Hepatocyte (in vitro differentiated cells): ENCODE results near the gene NSUN6. TPM values are rescaled to one million over a fixed set of nuclear protein-coding genes. Genes with fewer than 3 reads are reported as not detected.

Source experiments
- DNase-seq: peaks from one replicate; pipeline ENCODE4 v3.0.0-alpha.2; 2016; ENCODE audit warnings: low spot score
- H2AFZ ChIP-seq: fragments of 200-600 bp; sonication (generic); 2 replicates; pipeline ENCODE4 v1.6.0; 2016; ENCODE audit warnings: antibody characterized with exemption, mild to moderate bottlenecking
- H3K27ac ChIP-seq: fragments of 200-600 bp; sonication (generic); 2 replicates; pipeline ENCODE4 v1.5.1; 2016; ENCODE audit warnings: mild to moderate bottlenecking
- H3K27me3 ChIP-seq: fragments of 200-600 bp; sonication (generic); 2 replicates; pipeline ENCODE4 v1.6.1; 2016
- H3K36me3 ChIP-seq: fragments of 200-600 bp; sonication (generic); replicated peaks from 2 replicates; pipeline ENCODE4 v1.5.1; 2016; ENCODE audit warnings: low read depth; ENCODE audit not compliant: insufficient read depth
- H3K4me1 ChIP-seq: fragments of 200-600 bp; sonication (generic); 2 replicates; pipeline ENCODE4 v1.5.1; 2016; ENCODE audit warnings: mild to moderate bottlenecking, moderate library complexity; ENCODE audit not compliant: insufficient read depth
- H3K4me2 ChIP-seq: fragments of 200-600 bp; sonication (generic); 2 replicates; pipeline ENCODE4 v1.6.0; 2016
- H3K4me3 ChIP-seq: fragments of 200-600 bp; sonication (generic); 2 replicates; pipeline ENCODE4 v1.5.1; 2016; ENCODE audit warnings: mild to moderate bottlenecking
- H3K79me2 ChIP-seq: fragments of 200-600 bp; sonication (generic); 2 replicates; pipeline ENCODE4 v1.6.0; 2017; ENCODE audit warnings: mild to moderate bottlenecking
- H3K9me2 ChIP-seq: fragments of 200-600 bp; sonication (generic); replicated peaks from 2 replicates; pipeline ENCODE4 v1.6.0; 2017; ENCODE audit warnings: mild to moderate bottlenecking; ENCODE audit not compliant: insufficient read depth
- H3K9me3 ChIP-seq: fragments of 200-600 bp; sonication (generic); 2 replicates; pipeline ENCODE4 v1.5.1; 2016; ENCODE audit warnings: low read depth, mild to moderate bottlenecking
- H4K20me1 ChIP-seq: fragments of 200-600 bp; sonication (generic); 2 replicates; pipeline ENCODE4 v1.6.0; 2016; ENCODE audit warnings: mild to moderate bottlenecking; ENCODE audit not compliant: insufficient read depth, poor library complexity, severe bottlenecking
- CTCF ChIP-seq: fragments of 200-600 bp; sonication (generic); IDR thresholded peaks from 2 replicates; pipeline ENCODE4 v1.5.1; 2016; ENCODE audit warnings: antibody characterized with exemption, mild to moderate bottlenecking; ENCODE audit not compliant: poor library complexity
- EZH2 ChIP-seq: fragments of 200-600 bp; sonication (generic); IDR thresholded peaks from 2 replicates; pipeline ENCODE4 v1.6.1; 2016; ENCODE audit warnings: antibody characterized with exemption, mild to moderate bottlenecking, borderline replicate concordance
- EZH2phosphoT487 ChIP-seq: fragments of 200-600 bp; sonication (generic); IDR thresholded peaks from one replicate; pipeline ENCODE4 v1.6.1; 2018; ENCODE audit warnings: antibody characterized with exemption, mild to moderate bottlenecking, low read depth, moderate library complexity; ENCODE audit not compliant: unreplicated experiment, severe bottlenecking
- WGBS: methylation state at CpG from one replicate; pipeline ENCODE4 v1.1.6; 2016; ENCODE audit warnings: low lambda C conversion rate; ENCODE audit errors: missing lambda C conversion rate; 5-methylcytosine and 5-hydroxymethylcytosine counted together
- polyA plus RNA-seq: library from polyadenylated mRNA; unstranded; fragments of >200 nt; fragmentation: Nextera tagmentation; extraction: Ambion mirVana; gene quantifications from 2 replicates; pipeline ENCODE4 v1.2.1, GENCODE V29; 2016
- total RNA-seq: library from RNA; depleted of rRNA; stranded (reverse); fragments of >200 nt; gene quantifications from 2 replicates; pipeline ENCODE4 v1.2.3, GENCODE V29; 2014

NSUN6 gene
- total and polyA plus RNA-seq, 2 experiments from 2014 or later, result 12.2 to 14.6 TPM

- Histone ChIP-seq H3K9me3 (no peaks in the 10 kb centered on the region), H3K36me3 (peaks cover 5% of the 10 kb centered on the region), H3K79me2 (no peaks in the 10 kb centered on the region), H3K4me1 (no peaks in the 10 kb centered on the region), H3K27ac (no peak overlapping the region), H3K27me3 (no peaks in the 10 kb centered on the region), H3K4me2 (no peak overlapping the region), H2AFZ (no peak overlapping the region), H3K9me2 (no peaks in the 10 kb centered on the region), H3K4me3 (no peak overlapping the region), H4K20me1 (no peaks in the 10 kb centered on the region)
- 98% methylated on average over 2 of the region's 2 CpGs for WGBS
- DNase-seq, result no peak
- TF ChIP-seq EZH2phosphoT487, result no peak
- no peak for TF ChIP-seq CTCF
- TF ChIP-seq EZH2, result no peak
Measured at GRCh38 chr10:18549105-18549504, 102.3 kb downstream of the NSUN6 start.

- H3K9me2 ChIP-seq, result no peaks in the 10 kb centered on the region
- no peaks in the 10 kb centered on the region for H3K79me2 ChIP-seq
- H4K20me1 ChIP-seq, result no peaks in the 10 kb centered on the region
- no peaks in the 10 kb centered on the region for H3K4me1 ChIP-seq
- 98% methylated on average over 7 of the region's 7 CpGs for WGBS
- H3K4me3 ChIP-seq, result no peak overlapping the region
- H3K9me3 ChIP-seq, result no peaks in the 10 kb centered on the region
- no peak for DNase-seq
- no peak overlapping the region for H3K4me2 ChIP-seq
- H3K27ac ChIP-seq, result no peak overlapping the region
- H2AFZ ChIP-seq, result no peak overlapping the region
- TF ChIP-seq EZH2phosphoT487, result no peak
- TF ChIP-seq EZH2, result no peak
- TF ChIP-seq CTCF, result no peak
- no peaks in the 10 kb centered on the region for H3K27me3 ChIP-seq
- no peaks in the 10 kb centered on the region for H3K36me3 ChIP-seq
Measured at GRCh38 chr10:18545621-18546305, 105.6 kb downstream of the NSUN6 start.

GRCh38 chr10:18542832-18543231, 108.6 kb downstream of the NSUN6 start:
- Histone ChIP-seq H3K4me3 (no peak overlapping the region), H3K4me1 (no peaks in the 10 kb centered on the region), H3K79me2 (no peaks in the 10 kb centered on the region), H3K36me3 (no peaks in the 10 kb centered on the region), H3K9me2 (no peaks in the 10 kb centered on the region), H3K9me3 (no peaks in the 10 kb centered on the region), H3K4me2 (no peak overlapping the region), H3K27ac (no peak overlapping the region), H2AFZ (no peak overlapping the region), H3K27me3 (no peaks in the 10 kb centered on the region), H4K20me1 (no peaks in the 10 kb centered on the region)
- TF ChIP-seq CTCF (no peak), EZH2phosphoT487 (no peak), EZH2 (no peak)
- no peak for DNase-seq
